Natural killer cell (primary cell): Measurements from ENCODE around the gene CNNM4. TPM values are rescaled to one million over a fixed set of nuclear protein-coding genes. Genes with fewer than 3 reads are reported as not detected.

Experiments used
- ATAC-seq, 3 donors: fragments of 150-1000 bp in 2 of 3; fragments of 200-7000 bp in 1 of 3; cut with Tn5 transposase; 1 replicate in 1 of 3; 2 replicates in 2 of 3; pipeline ENCODE4 v1.10.0; 2021; ENCODE audit warnings: mild to moderate bottlenecking in 2 of 3, moderate library complexity in 2 of 3
- DNase-seq, 2 donors: peaks; one replicate each; pipeline versions ENCODE4 v3.0.0 to v3.0.0-alpha.2; 2013 to 2021; ENCODE audit warnings: mixed read lengths in 1 of 2
- H3K27ac ChIP-seq: one replicate; pipeline ENCODE4 v1.5.1; 2013; ENCODE audit warnings: mild to moderate bottlenecking, low read length
- H3K27me3 ChIP-seq: one replicate; pipeline ENCODE4 v1.6.1; 2013; ENCODE audit warnings: low read length; ENCODE audit not compliant: control insufficient read depth, insufficient read depth
- H3K36me3 ChIP-seq: one replicate; pipeline ENCODE4 v1.6.1; 2013; ENCODE audit warnings: low read length; ENCODE audit not compliant: control insufficient read depth, insufficient read depth
- H3K4me1 ChIP-seq: one replicate; pipeline ENCODE4 v1.6.1; 2013; ENCODE audit warnings: low read length; ENCODE audit not compliant: control insufficient read depth, insufficient read depth
- H3K4me3 ChIP-seq: one replicate; pipeline ENCODE4 v1.5.1; 2013; ENCODE audit warnings: low read length
- H3K9me3 ChIP-seq: one replicate; pipeline ENCODE4 v1.6.1; 2013; ENCODE audit warnings: low read length; ENCODE audit not compliant: control insufficient read depth, insufficient read depth
- H3K27ac Mint-ChIP-seq, 2 donors: one replicate each; pipeline ENCODE4 v1.8.0; 2022; ENCODE audit warnings: mild to moderate bottlenecking in 2 of 2, mixed read lengths in 2 of 2, moderate library complexity in 1 of 2
- H3K27me3 Mint-ChIP-seq, 2 donors: one replicate each; pipeline ENCODE4 v1.8.0; 2022; ENCODE audit warnings: low read depth in 2 of 2, mixed read lengths in 2 of 2
- H3K36me3 Mint-ChIP-seq: one replicate; pipeline ENCODE4 v1.8.0; 2022; ENCODE audit warnings: mixed read lengths
- H3K4me1 Mint-ChIP-seq, 2 donors: one replicate each; pipeline ENCODE4 v1.8.0; 2022; ENCODE audit warnings: mixed read lengths in 2 of 2
- H3K4me3 Mint-ChIP-seq: one replicate; pipeline ENCODE4 v1.8.0; 2022; ENCODE audit warnings: mild to moderate bottlenecking, moderate library complexity, mixed read lengths
- H3K9me3 Mint-ChIP-seq, 2 donors: one replicate each; pipeline ENCODE4 v1.8.0; 2022; ENCODE audit warnings: mixed read lengths in 2 of 2
- CTCF ChIP-seq: fragments of 200-600 bp; IDR thresholded peaks from one replicate; pipeline ENCODE4 v1.8.0; 2022; ENCODE audit warnings: antibody characterized with exemption
- WGBS: methylation state at CpG from one replicate; pipeline ENCODE4 v1.1.7; 2013; ENCODE audit warnings: missing lambda C conversion rate; ENCODE audit not compliant: insufficient coverage; 5-methylcytosine and 5-hydroxymethylcytosine counted together
- intact Hi-C: fragments of 100-400 bp; cut with micrococcal nuclease; formaldehyde crosslinking; loops from one replicate; pipeline ENCODE4 v1.14.2; 2022
- total RNA-seq, 4 donors: library from RNA; stranded (reverse); fragments of 120-200 nt in 1 of 4; gene quantifications; one replicate each; pipeline versions ENCODE4 v1.2.3 to v1.2.4, GENCODE V29; 2013 to 2022

CNNM4 gene
- total RNA-seq, 3 donors from 2014 or later (not counting 1 experiment from before 2014, with no cell fraction given) = 9.9 to 12.1 (median 10.7) TPM

- no peak for ATAC-seq
- H3K27me3 Mint-ChIP-seq = no peaks in the 10 kb centered on the region
- H3K4me1 Mint-ChIP-seq = peaks cover 28 to 43% of the 10 kb centered on the region in 2 donors
- Histone ChIP-seq H3K27ac (no peak overlapping the region), H3K36me3 (no peaks in the 10 kb centered on the region), H3K4me1 (peaks cover 18% of the 10 kb centered on the region), H3K9me3 (no peaks in the 10 kb centered on the region), H3K27me3 (no peaks in the 10 kb centered on the region), H3K4me3 (no peak overlapping the region)
- no peak overlapping the region for H3K4me3 Mint-ChIP-seq
- TF ChIP-seq CTCF = no peak
- H3K9me3 Mint-ChIP-seq = no peaks in the 10 kb centered on the region
- 98% methylated on average over 5 of the region's 5 CpGs for whole genome bisulfite sequencing
- H3K27ac Mint-ChIP-seq = no peak overlapping the region
- H3K36me3 Mint-ChIP-seq = peaks cover 6% of the 10 kb centered on the region
- intact Hi-C loops = no loop called here
- DNase-seq = no peak
These were observed 50.1 kb downstream of the CNNM4 start for GRCh38 chr2:96810783-96811192.

GRCh38 chr2:96811917-96812316 lies 51.2 kb downstream of the CNNM4 start:
- H3K9me3 Mint-ChIP-seq = no peaks in the 10 kb centered on the region
- no peak for TF ChIP-seq CTCF
- WGBS = 81% methylated on average over 3 of the region's 3 CpGs
- H3K27me3 Mint-ChIP-seq = no peaks in the 10 kb centered on the region
- no peak overlapping the region for H3K27ac ChIP-seq
- H3K4me3 Mint-ChIP-seq = no peak overlapping the region
- H3K9me3 ChIP-seq = no peaks in the 10 kb centered on the region
- ATAC-seq (no peak), DNase-seq (no peak)
- H3K4me1 ChIP-seq = peaks cover 12% of the 10 kb centered on the region
- peak overlapping the region in 1 of 2 donors; percentile 29 for H3K27ac Mint-ChIP-seq
- intact Hi-C loops = no loop called here
- H3K36me3 Mint-ChIP-seq = no peaks in the 10 kb centered on the region
- H3K4me1 Mint-ChIP-seq = peaks cover 19 to 34% of the 10 kb centered on the region in 2 donors
- no peak overlapping the region for H3K4me3 ChIP-seq
- H3K27me3 ChIP-seq = no peaks in the 10 kb centered on the region
- no peaks in the 10 kb centered on the region for H3K36me3 ChIP-seq

GRCh38 chr2:96813656-96814055 lies 53.0 kb downstream of the CNNM4 start:
- Histone ChIP-seq H3K36me3 (no peaks in the 10 kb centered on the region), H3K27me3 (no peaks in the 10 kb centered on the region), H3K9me3 (no peaks in the 10 kb centered on the region), H3K4me3 (no peak overlapping the region), H3K4me1 (peaks cover 22% of the 10 kb centered on the region), H3K27ac (no peak overlapping the region)
- H3K36me3 Mint-ChIP-seq = no peaks in the 10 kb centered on the region
- intact Hi-C loops = no loop called here
- H3K9me3 Mint-ChIP-seq = no peaks in the 10 kb centered on the region
- TF ChIP-seq CTCF = no peak
- no peaks in the 10 kb centered on the region for H3K27me3 Mint-ChIP-seq
- H3K27ac Mint-ChIP-seq = no peak overlapping the region
- no peak overlapping the region for H3K4me3 Mint-ChIP-seq
- WGBS = 98% methylated on average over 4 of the region's 4 CpGs
- no peak for DNase-seq
- H3K4me1 Mint-ChIP-seq = peaks cover 29 to 45% of the 10 kb centered on the region in 2 donors
- no peak for ATAC-seq
